Caco-2 (cell line): ENCODE data around the gene FADS6. TPM values are rescaled to one million over a fixed set of nuclear protein-coding genes. Genes with fewer than 3 reads are reported as not detected.

ENCODE experiments used
- BruUV-seq: library from RNA; stranded (reverse); fragments of 400-500 nt; replicated peaks from 2 replicates; lab custom pipeline; 2021; lab: Mats Ljungman, UMichigan
- CTCF ChIA-PET: fragments of 300-600 bp; sonication (Branson Sonifier 250); formaldehyde crosslinking; loops from one replicate; lab custom pipeline; 2022; ENCODE audit warnings: antibody characterized with exemption; lab: Charles Lee
- POLR2A ChIA-PET: fragments of 300-600 bp; sonication (Branson Sonifier 250); formaldehyde crosslinking; loops from one replicate; lab custom pipeline; 2022; ENCODE audit warnings: antibody characterized with exemption; lab: Charles Lee
- DNase-seq, 2 experiments: peaks; one replicate each; pipeline versions ENCODE4 v3.0.0 to v3.0.0-alpha.2; 2020 to 2022
- H3K27me3 ChIP-seq: replicated peaks from 2 replicates; pipeline ENCODE4 v1.6.0; 2011; ENCODE audit warnings: low read length; ENCODE audit not compliant: control insufficient read depth, insufficient read depth
- H3K36me3 ChIP-seq: 2 replicates; pipeline ENCODE4 v1.5.1; 2011; ENCODE audit warnings: low read length; ENCODE audit not compliant: control insufficient read depth, insufficient read depth
- H3K4me1 ChIP-seq: fragments of 250-450 bp; sonication (Bioruptor Pico); 2 replicates; pipeline ENCODE4 v1.5.1; 2020; ENCODE audit warnings: mild to moderate bottlenecking
- H3K4me3 ChIP-seq: 2 replicates; pipeline ENCODE4 v1.5.1; 2011; ENCODE audit warnings: low read depth, mild to moderate bottlenecking, control low read depth, low read length
- H3K9me3 ChIP-seq: fragments of 250-450 bp; sonication (Bioruptor Pico); 2 replicates; pipeline ENCODE4 v1.5.1; 2020; ENCODE audit warnings: mild to moderate bottlenecking, moderate library complexity
- H3K27ac Mint-ChIP-seq: one replicate; pipeline ENCODE4 v1.8.0; 2022; ENCODE audit warnings: mixed read lengths; ENCODE audit not compliant: unreplicated experiment
- H3K27me3 Mint-ChIP-seq: one replicate; pipeline ENCODE4 v1.8.0; 2022; ENCODE audit warnings: mixed read lengths; ENCODE audit not compliant: insufficient read depth, unreplicated experiment
- H3K36me3 Mint-ChIP-seq: one replicate; pipeline ENCODE4 v1.8.0; 2022; ENCODE audit warnings: mild to moderate bottlenecking, mixed read lengths; ENCODE audit not compliant: insufficient read depth, unreplicated experiment
- H3K4me1 Mint-ChIP-seq: one replicate; pipeline ENCODE4 v1.8.0; 2022; ENCODE audit warnings: low read depth, mixed read lengths; ENCODE audit not compliant: unreplicated experiment
- H3K4me3 Mint-ChIP-seq: one replicate; pipeline ENCODE4 v1.8.0; 2022; ENCODE audit warnings: mild to moderate bottlenecking, moderate library complexity, mixed read lengths; ENCODE audit not compliant: unreplicated experiment
- H3K9me3 Mint-ChIP-seq: one replicate; pipeline ENCODE4 v1.8.0; 2022; ENCODE audit warnings: mixed read lengths; ENCODE audit not compliant: unreplicated experiment
- intact Hi-C: fragments of 100-400 bp; cut with micrococcal nuclease; formaldehyde crosslinking; loops from one replicate; pipeline ENCODE4 v1.10.0; 2022; ENCODE audit not compliant: unreplicated experiment
- total RNA-seq: library from RNA; stranded (reverse); gene quantifications from 2 replicates; pipeline ENCODE4 v1.2.3, GENCODE V29; 2022
- TF ChIP-seq, protein P1 (sequence below), 2 experiments: fragments of 200-600 bp in 1 of 2; IDR thresholded peaks; 1 replicate in 1 of 2; 2 replicates in 1 of 2; pipeline versions ENCODE4 v1.5.1 to v1.8.0; 2011 to 2022; ENCODE audit warnings: antibody characterized with exemption in 1 of 2, control low read depth in 1 of 2, inconsistent platforms in 1 of 2, low read depth in 1 of 2, low read length in 1 of 2, mild to moderate bottlenecking in 1 of 2, moderate library complexity in 1 of 2; ENCODE audit not compliant: insufficient read depth in 1 of 2, severe bottlenecking in 1 of 2, unreplicated experiment in 1 of 2

The FADS6 gene
- total RNA-seq, 1 experiment from 2014 or later: 2.6 TPM

- ChIA-PET POLR2A (no interaction called here), CTCF (no interaction called here)
- Histone ChIP-seq H3K9me3 (no peaks in the 10 kb centered on the region), H3K36me3 (no peaks in the 10 kb centered on the region), H3K4me3 (no peak overlapping the region), H3K4me1 (no peaks in the 10 kb centered on the region), H3K27me3 (no peaks in the 10 kb centered on the region)
- Mint-ChIP-seq H3K36me3 (no peaks in the 10 kb centered on the region), H3K27me3 (no peaks in the 10 kb centered on the region), H3K27ac (no peak overlapping the region), H3K4me3 (no peak overlapping the region), H3K4me1 (peaks cover 6% of the 10 kb centered on the region), H3K9me3 (no peaks in the 10 kb centered on the region)
- DNase-seq: no peak
- intact Hi-C loops: no loop called here
- BruUV-seq: no TSS peak
- TF ChIP-seq, protein P1, sequence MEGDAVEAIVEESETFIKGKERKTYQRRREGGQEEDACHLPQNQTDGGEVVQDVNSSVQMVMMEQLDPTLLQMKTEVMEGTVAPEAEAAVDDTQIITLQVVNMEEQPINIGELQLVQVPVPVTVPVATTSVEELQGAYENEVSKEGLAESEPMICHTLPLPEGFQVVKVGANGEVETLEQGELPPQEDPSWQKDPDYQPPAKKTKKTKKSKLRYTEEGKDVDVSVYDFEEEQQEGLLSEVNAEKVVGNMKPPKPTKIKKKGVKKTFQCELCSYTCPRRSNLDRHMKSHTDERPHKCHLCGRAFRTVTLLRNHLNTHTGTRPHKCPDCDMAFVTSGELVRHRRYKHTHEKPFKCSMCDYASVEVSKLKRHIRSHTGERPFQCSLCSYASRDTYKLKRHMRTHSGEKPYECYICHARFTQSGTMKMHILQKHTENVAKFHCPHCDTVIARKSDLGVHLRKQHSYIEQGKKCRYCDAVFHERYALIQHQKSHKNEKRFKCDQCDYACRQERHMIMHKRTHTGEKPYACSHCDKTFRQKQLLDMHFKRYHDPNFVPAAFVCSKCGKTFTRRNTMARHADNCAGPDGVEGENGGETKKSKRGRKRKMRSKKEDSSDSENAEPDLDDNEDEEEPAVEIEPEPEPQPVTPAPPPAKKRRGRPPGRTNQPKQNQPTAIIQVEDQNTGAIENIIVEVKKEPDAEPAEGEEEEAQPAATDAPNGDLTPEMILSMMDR (IDR thresholded peaks at IDR 0.05; ENCODE audit: insufficient read depth in 1 of 2, low read depth in 1 of 2, low read length in 1 of 2, severe bottlenecking in 1 of 2, unreplicated experiment in 1 of 2): no peak
Observed at GRCh38 chr17:74879308-74879707, 14.1 kb downstream of the FADS6 start.

GRCh38 chr17:74878658-74879057 lies 14.8 kb downstream of the FADS6 start:
- CTCF ChIA-PET: no interaction called here

GRCh38 chr17:74877592-74878548 lies 15.6 kb downstream of the FADS6 start:
- no peak for DNase-seq
- no peaks in the 10 kb centered on the region for H3K9me3 Mint-ChIP-seq
- H3K4me1 Mint-ChIP-seq: peaks cover 6% of the 10 kb centered on the region
- BruUV-seq: no TSS peak
- TF ChIP-seq, protein P1 (IDR thresholded peaks at IDR 0.05; ENCODE audit: insufficient read depth in 1 of 2, low read depth in 1 of 2, low read length in 1 of 2, severe bottlenecking in 1 of 2, unreplicated experiment in 1 of 2): no peak
- intact Hi-C loops: no loop called here
- no peaks in the 10 kb centered on the region for H3K36me3 ChIP-seq
- peaks cover 12% of the 10 kb centered on the region for H3K36me3 Mint-ChIP-seq
- peaks cover 4% of the 10 kb centered on the region; the same call in 1 of the 2 replicates for H3K4me1 ChIP-seq
- no peaks in the 10 kb centered on the region for H3K27me3 Mint-ChIP-seq
- CTCF ChIA-PET: no interaction called here
- POLR2A ChIA-PET: no interaction called here
- no peaks in the 10 kb centered on the region for H3K9me3 ChIP-seq
- H3K4me3 Mint-ChIP-seq: no peak overlapping the region
- no peaks in the 10 kb centered on the region for H3K27me3 ChIP-seq
- no peak overlapping the region for H3K27ac Mint-ChIP-seq
- H3K4me3 ChIP-seq: no peak overlapping the region

More at GRCh38 chr17:74878658-74879057, 14.8 kb downstream of the FADS6 start:
- Histone ChIP-seq H3K9me3 (no peaks in the 10 kb centered on the region), H3K4me1 (peaks cover 4% of the 10 kb centered on the region; the same call in 1 of the 2 replicates), H3K36me3 (no peaks in the 10 kb centered on the region), H3K27me3 (no peaks in the 10 kb centered on the region), H3K4me3 (no peak overlapping the region)
- TF ChIP-seq, protein P1 (IDR thresholded peaks at IDR 0.05; ENCODE audit: insufficient read depth in 1 of 2, low read depth in 1 of 2, low read length in 1 of 2, severe bottlenecking in 1 of 2, unreplicated experiment in 1 of 2): no peak
- intact Hi-C loops: no loop called here
- no peak for DNase-seq
- H3K36me3 Mint-ChIP-seq: peaks cover 4% of the 10 kb centered on the region
- no peak overlapping the region for H3K4me3 Mint-ChIP-seq
- H3K27me3 Mint-ChIP-seq: no peaks in the 10 kb centered on the region
- H3K27ac Mint-ChIP-seq: no peak overlapping the region
- POLR2A ChIA-PET: no interaction called here
- peaks cover 6% of the 10 kb centered on the region for H3K4me1 Mint-ChIP-seq
- no peaks in the 10 kb centered on the region for H3K9me3 Mint-ChIP-seq
- no TSS peak for BruUV-seq
